Kidney (tissue), 14 donors: Measurements from ENCODE around the gene PIP5K1A. TPM values are rescaled to one million over a fixed set of nuclear protein-coding genes. Genes with fewer than 3 reads are reported as not detected.

Experiments
- DNase-seq, 5 donors: peaks; one replicate each; pipeline ENCODE4 v3.0.0-alpha.2; 2013 to 2020
- FAIRE-seq: peaks from 2 replicates; lab custom pipeline; 2012; peaks lifted over from hg19 to GRCh38; lab: Jason Lieb, UNC
- H3K27ac ChIP-seq, 2 donors: one replicate each; pipeline ENCODE4 v1.7.0; 2013; ENCODE audit warnings: low read depth in 2 of 2, low read length in 2 of 2, inconsistent platforms in 1 of 2
- H3K27me3 ChIP-seq: one replicate; pipeline ENCODE4 v1.7.1; 2013; ENCODE audit warnings: low read length, inconsistent platforms; ENCODE audit not compliant: control insufficient read depth, insufficient read depth
- H3K36me3 ChIP-seq, 3 donors: one replicate each; pipeline versions ENCODE4 v1.7.0 to v1.7.1; 2013; ENCODE audit warnings: low read length in 3 of 3, control low read depth in 1 of 3, inconsistent platforms in 1 of 3; ENCODE audit not compliant: insufficient read depth in 3 of 3, control insufficient read depth in 2 of 3
- H3K4me1 ChIP-seq, 3 donors: one replicate each; pipeline versions ENCODE4 v1.7.0 to v1.7.1; 2013; ENCODE audit warnings: low read length in 3 of 3, inconsistent platforms in 1 of 3, low read depth in 1 of 3; ENCODE audit not compliant: control insufficient read depth in 2 of 3, insufficient read depth in 2 of 3
- H3K4me3 ChIP-seq, 3 donors: one replicate each; pipeline versions ENCODE4 v1.7.0 to v1.8.1; 2013; ENCODE audit warnings: low read length in 3 of 3, control low read depth in 1 of 3, inconsistent platforms in 1 of 3
- H3K9ac ChIP-seq, 3 donors: one replicate each; pipeline versions ENCODE4 v1.7.0 to v1.7.1; 2013; ENCODE audit warnings: low read length in 3 of 3, control low read depth in 1 of 3, inconsistent platforms in 1 of 3
- H3K9me3 ChIP-seq, 3 donors: one replicate each; pipeline versions ENCODE4 v1.7.0 to v1.7.1; 2013; ENCODE audit warnings: low read length in 3 of 3, control low read depth in 1 of 3, inconsistent platforms in 1 of 3; ENCODE audit not compliant: control insufficient read depth in 2 of 3, insufficient read depth in 1 of 3
- intact Hi-C: fragments of 100-400 bp; cut with DNase I; formaldehyde crosslinking; loops from one replicate; pipeline ENCODE4 v1.11.1; 2022
- polyA plus RNA-seq: library from polyadenylated mRNA; stranded (reverse); fragments of 350-450 nt; fragmentation: Illumina TruSeq; extraction: RNeasy Lipid Tissue Mini Kit (QIAGEN cat#74804); gene quantifications from one replicate; pipeline ENCODE4 v1.2.3, GENCODE V29; 2014; ENCODE audit warnings: low read depth, low replicate concordance; ENCODE audit not compliant: insufficient read depth
- total RNA-seq: library from RNA; stranded (reverse); fragmentation: NEBNext Ultra II Directional; extraction: Animal tissue kit (Norgen Biotek cat#: 25700); gene quantifications from one replicate; pipeline ENCODE4 v1.2.1, GENCODE V29; 2021
- TF ChIP-seq, protein P1 (sequence below): IDR thresholded peaks from 3 replicates; pipeline ENCODE4 v1.5.1; 2012; ENCODE audit warnings: mild to moderate bottlenecking, moderate library complexity, borderline replicate concordance; ENCODE audit not compliant: insufficient read depth; ENCODE audit errors: extremely low read depth
- donor health status: control.
- donor health status: control.
- donor health status: control.
- donor health status: control.
- donor health status: control.
- donor health status: DM: yes; HTN: yes; CAD: no.
- donor health status: Normal renal cell carcinoma (clear cell type).

The PIP5K1A gene
- total and polyA plus RNA-seq, 2 donors from 2014 or later = 15.5 to 49.0 TPM

DNA sequence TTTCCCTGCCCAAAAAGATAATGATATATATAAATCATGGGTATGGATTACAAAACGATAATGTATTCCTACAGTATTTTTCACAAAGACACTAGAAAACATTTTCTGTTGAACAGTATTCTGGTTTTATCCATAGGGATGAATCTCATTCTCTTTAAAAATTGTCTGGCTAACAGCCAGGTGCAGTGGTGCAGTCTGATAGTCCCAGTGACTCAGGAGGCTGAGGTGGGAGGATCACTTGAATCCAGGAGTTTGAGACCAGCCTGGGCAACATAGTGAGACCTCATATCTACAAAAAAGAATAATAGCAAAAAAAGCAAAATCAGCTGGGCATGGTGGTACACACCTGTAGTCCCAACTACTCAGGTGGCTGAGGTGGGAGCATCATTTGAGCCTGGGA lies 23.3 kb downstream of the PIP5K1A start:
- H3K4me1 ChIP-seq = peaks cover 0 to 4% (median 0%) of the 10 kb centered on the region in 3 donors
- H3K27me3 ChIP-seq = no peaks in the 10 kb centered on the region
- no peak overlapping the region for H3K4me3 ChIP-seq
- H3K36me3 ChIP-seq = peaks cover 2 to 11% (median 4%) of the 10 kb centered on the region in 3 donors
- no peaks in the 10 kb centered on the region for H3K9me3 ChIP-seq
- no peak overlapping the region for H3K9ac ChIP-seq
- intact Hi-C loops = no loop called here
- DNase-seq (no peak), FAIRE-seq (no peak)
- H3K27ac ChIP-seq = no peak overlapping the region
- TF ChIP-seq, protein P1, sequence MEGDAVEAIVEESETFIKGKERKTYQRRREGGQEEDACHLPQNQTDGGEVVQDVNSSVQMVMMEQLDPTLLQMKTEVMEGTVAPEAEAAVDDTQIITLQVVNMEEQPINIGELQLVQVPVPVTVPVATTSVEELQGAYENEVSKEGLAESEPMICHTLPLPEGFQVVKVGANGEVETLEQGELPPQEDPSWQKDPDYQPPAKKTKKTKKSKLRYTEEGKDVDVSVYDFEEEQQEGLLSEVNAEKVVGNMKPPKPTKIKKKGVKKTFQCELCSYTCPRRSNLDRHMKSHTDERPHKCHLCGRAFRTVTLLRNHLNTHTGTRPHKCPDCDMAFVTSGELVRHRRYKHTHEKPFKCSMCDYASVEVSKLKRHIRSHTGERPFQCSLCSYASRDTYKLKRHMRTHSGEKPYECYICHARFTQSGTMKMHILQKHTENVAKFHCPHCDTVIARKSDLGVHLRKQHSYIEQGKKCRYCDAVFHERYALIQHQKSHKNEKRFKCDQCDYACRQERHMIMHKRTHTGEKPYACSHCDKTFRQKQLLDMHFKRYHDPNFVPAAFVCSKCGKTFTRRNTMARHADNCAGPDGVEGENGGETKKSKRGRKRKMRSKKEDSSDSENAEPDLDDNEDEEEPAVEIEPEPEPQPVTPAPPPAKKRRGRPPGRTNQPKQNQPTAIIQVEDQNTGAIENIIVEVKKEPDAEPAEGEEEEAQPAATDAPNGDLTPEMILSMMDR = no peak

DNA sequence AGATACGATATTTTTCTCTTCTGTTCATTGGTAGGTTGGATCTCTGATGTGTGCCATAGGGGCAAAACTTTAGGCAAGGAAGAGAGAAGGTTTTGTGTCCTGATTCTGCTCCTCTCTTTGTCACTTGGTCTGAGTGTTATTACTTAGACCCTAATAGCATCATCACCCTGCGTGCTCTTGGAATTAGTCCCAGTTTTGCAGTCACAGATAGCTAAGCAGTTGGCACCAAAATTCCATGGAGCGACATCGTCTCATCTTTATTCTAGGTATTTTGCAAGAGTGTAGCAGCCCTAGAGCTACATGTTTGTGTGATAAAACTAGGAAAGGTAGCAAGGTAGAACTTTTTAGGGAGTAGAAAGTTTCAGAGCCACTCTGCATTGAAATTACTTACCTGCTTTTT lies 23.8 kb downstream of the PIP5K1A start:
- H3K4me3 ChIP-seq = no peak overlapping the region
- FAIRE-seq (no peak), DNase-seq (no peak)
- H3K36me3 ChIP-seq = peaks cover 2 to 12% (median 5%) of the 10 kb centered on the region in 3 donors
- H3K9me3 ChIP-seq = no peaks in the 10 kb centered on the region
- no peak overlapping the region for H3K9ac ChIP-seq
- H3K27ac ChIP-seq = no peak overlapping the region
- peaks cover 0 to under 1% (median 0%) of the 10 kb centered on the region in 3 donors for H3K4me1 ChIP-seq
- intact Hi-C loops = no loop called here
- TF ChIP-seq, protein P1 = no peak
- no peaks in the 10 kb centered on the region for H3K27me3 ChIP-seq

DNA sequence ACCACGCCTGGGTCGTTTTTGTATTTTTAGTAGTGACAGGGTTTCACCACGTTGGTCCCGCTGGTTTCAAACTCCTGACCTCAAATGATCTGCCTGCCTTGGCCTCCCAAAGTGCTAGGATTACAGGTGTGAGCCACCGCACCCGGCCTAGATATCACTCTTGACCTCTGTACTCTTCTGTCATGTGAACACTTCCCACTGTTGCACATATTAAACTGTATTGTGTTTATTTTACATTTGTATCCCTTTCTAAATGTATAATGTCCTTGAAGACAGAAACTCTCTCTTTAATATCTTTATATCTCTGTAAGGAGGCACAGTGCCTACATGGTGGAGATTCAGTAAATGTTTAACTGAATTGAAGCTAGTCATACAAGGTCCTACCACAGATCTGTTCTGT lies 36.9 kb downstream of the PIP5K1A start:
- H3K4me1 ChIP-seq = no peaks in the 10 kb centered on the region
- no peak overlapping the region for H3K9ac ChIP-seq
- no peaks in the 10 kb centered on the region for H3K27me3 ChIP-seq
- FAIRE-seq (no peak), DNase-seq (no peak)
- intact Hi-C loops = no loop called here
- H3K4me3 ChIP-seq = no peak overlapping the region
- TF ChIP-seq, protein P1 = no peak
- no peak overlapping the region for H3K27ac ChIP-seq
- H3K36me3 ChIP-seq = peaks cover 22 to 80% (median 47%) of the 10 kb centered on the region in 3 donors
- H3K9me3 ChIP-seq = no peaks in the 10 kb centered on the region
